Mucosa of stomach (tissue), 1 donor: Measurements from ENCODE around the gene SHC1.
"Not testable (repeated sequence)": the region's sequence is repeated elsewhere in the genome, so short reads cannot be mapped to it uniquely, and the experiment has no call there.

Experiments used
- H3K27me3 ChIP-seq: one replicate; pipeline ENCODE4 v1.7.0; 2013; ENCODE audit warnings: mild to moderate bottlenecking, low read length; ENCODE audit not compliant: control insufficient read depth, insufficient read depth
- H3K36me3 ChIP-seq: one replicate; pipeline ENCODE4 v1.7.0; 2013; ENCODE audit warnings: low read length; ENCODE audit not compliant: control insufficient read depth, insufficient read depth
- H3K4me1 ChIP-seq: one replicate; pipeline ENCODE4 v1.7.0; 2013; ENCODE audit warnings: mild to moderate bottlenecking, low read length; ENCODE audit not compliant: control insufficient read depth, insufficient read depth
- H3K4me3 ChIP-seq: one replicate; pipeline ENCODE4 v1.7.0; 2013; ENCODE audit warnings: low read length
- H3K9ac ChIP-seq: one replicate; pipeline ENCODE4 v1.7.0; 2013; ENCODE audit warnings: mild to moderate bottlenecking, low read length, moderate library complexity
- H3K9me3 ChIP-seq: one replicate; pipeline ENCODE4 v1.7.0; 2013; ENCODE audit warnings: mild to moderate bottlenecking, low read length, moderate library complexity; ENCODE audit not compliant: control insufficient read depth
- donor health status: Pancreatic carcinoma.

The SHC1 gene

DNA sequence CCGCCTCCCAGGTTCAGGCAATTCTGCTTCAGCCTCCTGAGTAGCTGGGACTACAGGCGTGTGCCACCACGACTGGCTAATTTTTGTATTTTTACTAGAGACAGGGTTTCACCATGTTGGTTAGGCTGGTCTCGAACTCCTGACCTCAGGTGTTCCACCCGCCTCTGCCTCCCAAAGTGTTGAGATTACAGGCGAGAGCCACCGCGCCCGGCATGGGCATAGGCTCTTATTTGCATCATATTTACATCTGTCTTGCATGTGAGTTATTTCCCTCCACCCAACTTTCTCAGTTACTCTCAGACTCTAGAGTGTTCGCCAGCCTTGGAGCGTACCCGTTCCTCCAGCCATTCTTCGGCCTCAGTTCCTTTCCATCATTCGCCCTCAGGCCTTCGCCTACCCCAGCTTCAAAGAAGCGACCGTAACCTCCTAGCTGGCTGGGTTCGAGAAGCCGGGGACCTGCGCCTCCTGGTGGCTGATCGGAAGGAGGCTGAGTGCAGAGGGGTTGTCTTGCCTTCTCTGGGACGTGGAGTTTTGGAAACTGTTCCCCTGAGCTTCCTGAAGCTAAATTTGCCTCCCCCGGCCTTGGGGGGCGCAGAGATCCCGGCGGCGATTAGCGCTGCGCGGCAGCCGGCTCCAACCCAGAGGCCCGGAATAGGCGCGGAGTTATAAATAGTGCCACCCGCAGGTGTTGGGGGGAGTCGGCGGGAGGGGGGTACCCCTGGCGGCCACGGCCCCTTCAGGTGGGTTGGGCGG lies 28.4 kb upstream of the SHC1 start:
- Histone ChIP-seq H3K4me1 (peaks cover 30% of the 10 kb centered on the region), H3K36me3 (no peaks in the 10 kb centered on the region), H3K4me3 (no peak overlapping the region), H3K27me3 (no peaks in the 10 kb centered on the region), H3K9ac (peak overlapping the region; percentile 38), H3K9me3 (no peaks in the 10 kb centered on the region)

GRCh38 chr1:154998201-154998780 lies 27.7 kb upstream of the SHC1 start:
- H3K4me3 ChIP-seq: no peak overlapping the region
- H3K9me3 ChIP-seq: no peaks in the 10 kb centered on the region
- no peak overlapping the region for H3K9ac ChIP-seq
- H3K4me1 ChIP-seq: peaks cover 36% of the 10 kb centered on the region
- H3K27me3 ChIP-seq: no peaks in the 10 kb centered on the region
- no peaks in the 10 kb centered on the region for H3K36me3 ChIP-seq

- no peak overlapping the region for H3K4me3 ChIP-seq
- H3K9ac ChIP-seq: no peak overlapping the region
- H3K27me3 ChIP-seq: no peaks in the 10 kb centered on the region
- peaks cover 36% of the 10 kb centered on the region for H3K4me1 ChIP-seq
- H3K9me3 ChIP-seq: no peaks in the 10 kb centered on the region
- no peaks in the 10 kb centered on the region for H3K36me3 ChIP-seq
Observed at GRCh38 chr1:154996966-154997701, 26.6 kb upstream of the SHC1 start.

DNA sequence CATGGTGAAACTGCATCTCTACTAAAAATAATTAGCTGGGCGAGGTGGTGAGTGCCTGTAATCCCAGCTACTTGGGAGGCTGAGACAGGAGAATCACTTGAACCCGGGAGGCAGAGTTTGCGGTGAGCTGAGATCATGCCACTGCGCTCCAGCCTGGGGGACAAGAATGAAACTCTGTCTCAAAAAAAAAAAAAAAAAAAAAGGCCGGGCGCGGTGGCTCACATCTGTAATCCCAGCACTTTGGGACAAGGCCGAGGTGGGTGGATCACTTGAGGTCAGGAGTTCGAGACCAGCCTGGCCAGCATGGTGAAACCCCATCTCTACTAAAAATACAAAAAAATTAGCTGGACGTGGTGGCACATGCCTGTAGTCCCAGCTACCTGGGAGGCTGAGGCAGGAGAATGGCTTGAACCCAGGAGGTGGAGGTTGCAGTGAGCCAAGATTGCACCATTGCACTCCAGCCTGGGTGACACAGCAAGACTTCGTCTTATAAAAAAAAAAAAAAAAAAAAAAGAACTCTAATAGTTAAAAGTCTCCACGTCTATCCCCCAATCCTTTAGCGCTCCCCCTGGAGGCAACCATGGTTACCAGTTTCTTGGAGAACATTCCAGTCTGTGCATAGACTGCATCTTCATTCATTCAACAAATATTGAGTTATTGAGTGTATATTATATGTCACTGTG lies 24.9 kb upstream of the SHC1 start:
- H3K36me3 ChIP-seq, H3K4me3 ChIP-seq, H3K9me3 ChIP-seq, H3K27me3 ChIP-seq, H3K9ac ChIP-seq: not testable (repeated sequence)
- H3K4me1 ChIP-seq: peaks cover 31% of the 10 kb centered on the region

- no peaks in the 10 kb centered on the region for H3K36me3 ChIP-seq
- peaks cover 24% of the 10 kb centered on the region for H3K4me1 ChIP-seq
- H3K27me3 ChIP-seq: no peaks in the 10 kb centered on the region
- no peaks in the 10 kb centered on the region for H3K9me3 ChIP-seq
- no peak overlapping the region for H3K9ac ChIP-seq
- no peak overlapping the region for H3K4me3 ChIP-seq
Observed at GRCh38 chr1:154994591-154994990, 24.0 kb upstream of the SHC1 start.

- no peaks in the 10 kb centered on the region for H3K27me3 ChIP-seq
- H3K9ac ChIP-seq: no peak overlapping the region
- peaks cover 20% of the 10 kb centered on the region for H3K4me1 ChIP-seq
- H3K4me3 ChIP-seq: no peak overlapping the region
- no peaks in the 10 kb centered on the region for H3K9me3 ChIP-seq
- H3K36me3 ChIP-seq: no peaks in the 10 kb centered on the region
Observed at GRCh38 chr1:154994269-154994587, 23.7 kb upstream of the SHC1 start.

DNA sequence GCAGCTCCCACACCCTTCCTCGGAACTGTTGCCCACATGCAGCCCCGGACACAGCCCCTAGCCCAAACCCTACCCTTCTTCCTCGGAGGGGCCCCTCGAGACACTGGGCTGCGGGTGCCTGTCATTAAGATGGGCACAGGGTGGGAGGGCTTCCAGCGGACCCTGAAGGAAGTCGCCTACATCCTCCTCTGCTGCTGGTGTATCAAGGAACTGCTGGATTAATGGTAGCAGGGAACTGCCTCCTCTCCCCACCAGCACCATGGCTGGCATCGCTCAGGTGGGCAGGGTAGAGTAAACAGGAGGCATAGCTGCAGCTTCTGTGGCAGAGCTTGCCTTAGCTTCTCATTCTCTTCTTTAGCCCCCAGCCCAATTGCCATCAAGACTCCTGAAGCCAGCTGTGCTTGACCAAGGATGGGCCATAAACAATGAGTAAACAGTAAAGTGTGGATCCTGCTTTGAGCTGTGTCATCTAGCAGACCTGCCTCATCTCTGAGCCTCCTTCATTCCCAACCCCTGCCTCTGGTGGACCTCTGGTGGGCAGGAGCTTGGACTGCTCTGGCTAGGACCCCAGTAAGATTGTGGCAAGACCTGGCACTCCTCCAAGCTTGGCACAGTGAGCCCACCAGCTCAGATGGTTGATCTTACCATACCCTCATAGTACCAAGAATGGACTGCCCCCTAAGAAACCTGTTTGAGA lies 23.2 kb upstream of the SHC1 start, which contains the start of gene LENEP:
TSS of gene LENEP (plus strand) at position 15 of the 697 bp plus-strand sequence. CDS start at position 37, 22 bp downstream.
- Histone ChIP-seq H3K9me3 (no peaks in the 10 kb centered on the region), H3K9ac (peak within 1 kb of the TSS; percentile 22), H3K27me3 (no peaks in the 10 kb centered on the region), H3K4me3 (no peak within 1 kb of the TSS), H3K36me3 (no peaks in the 10 kb centered on the region), H3K4me1 (peaks cover 17% of the 10 kb centered on the region)

DNA sequence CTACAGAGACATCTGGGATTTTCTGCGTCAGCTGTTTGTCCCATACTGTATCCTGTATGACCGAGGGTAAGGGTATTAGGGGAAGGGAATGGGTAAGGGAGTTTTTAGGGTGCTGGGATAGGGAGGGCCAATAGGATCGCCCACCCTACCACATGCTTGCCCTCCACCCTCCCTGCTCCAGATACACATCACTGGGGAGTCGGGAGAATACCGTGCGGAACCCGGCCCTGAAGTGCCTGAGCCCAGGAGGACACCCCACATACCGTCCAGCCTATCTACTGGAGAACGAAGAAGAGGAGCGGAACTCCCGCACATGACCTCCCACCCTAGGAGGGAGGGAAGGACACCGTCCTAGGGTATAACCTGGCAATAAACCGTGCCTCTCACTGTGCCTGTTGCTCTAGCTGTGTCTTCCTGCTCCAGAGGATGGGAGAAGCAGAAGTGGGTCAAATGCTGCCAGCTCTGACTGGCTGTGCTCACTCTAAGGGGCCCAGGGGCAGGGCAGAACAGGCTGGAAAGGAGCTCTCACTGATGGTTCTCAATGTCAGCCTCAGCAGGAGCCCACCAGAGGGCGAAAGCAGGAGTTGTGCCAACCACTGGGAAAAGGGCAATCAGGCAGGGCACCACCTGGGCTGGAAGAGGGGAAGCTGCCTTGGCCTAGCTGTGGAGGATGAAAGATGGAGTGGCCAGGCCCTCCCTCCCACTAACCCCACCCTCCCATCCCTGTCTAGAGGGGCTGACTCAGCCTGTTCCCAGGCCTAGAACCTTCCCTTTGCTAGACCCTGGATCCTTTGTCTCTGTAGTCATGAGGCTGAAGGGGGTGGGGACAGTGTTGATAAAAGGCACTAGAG lies 22.4 kb upstream of the SHC1 start:
- Histone ChIP-seq H3K9ac (peak overlapping the region; percentile 22), H3K27me3 (no peaks in the 10 kb centered on the region), H3K4me1 (peaks cover 17% of the 10 kb centered on the region), H3K36me3 (no peaks in the 10 kb centered on the region), H3K4me3 (no peak overlapping the region), H3K9me3 (no peaks in the 10 kb centered on the region)

DNA sequence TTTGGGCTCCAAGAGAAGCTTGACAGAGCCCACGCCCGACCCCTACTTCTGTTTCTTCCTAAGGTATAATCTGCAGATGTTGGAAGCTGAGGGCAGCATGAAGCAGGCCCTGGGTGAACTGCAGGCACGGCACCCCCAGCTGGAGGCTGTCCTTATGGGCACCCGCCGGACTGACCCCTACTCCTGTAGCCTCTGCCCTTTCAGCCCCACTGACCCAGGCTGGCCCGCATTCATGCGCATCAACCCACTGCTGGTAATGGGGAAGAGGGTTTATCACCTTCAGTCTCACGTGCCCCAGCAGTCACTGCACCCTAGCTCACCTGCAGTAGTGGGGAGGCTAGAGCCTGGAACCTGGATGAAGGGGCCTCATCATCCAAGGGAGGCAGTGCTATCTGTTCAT lies 19.7 kb upstream of the SHC1 start:
- Histone ChIP-seq H3K9ac (no peak overlapping the region), H3K36me3 (no peaks in the 10 kb centered on the region), H3K27me3 (no peaks in the 10 kb centered on the region), H3K9me3 (no peaks in the 10 kb centered on the region), H3K4me3 (no peak overlapping the region), H3K4me1 (peaks cover 17% of the 10 kb centered on the region)

DNA sequence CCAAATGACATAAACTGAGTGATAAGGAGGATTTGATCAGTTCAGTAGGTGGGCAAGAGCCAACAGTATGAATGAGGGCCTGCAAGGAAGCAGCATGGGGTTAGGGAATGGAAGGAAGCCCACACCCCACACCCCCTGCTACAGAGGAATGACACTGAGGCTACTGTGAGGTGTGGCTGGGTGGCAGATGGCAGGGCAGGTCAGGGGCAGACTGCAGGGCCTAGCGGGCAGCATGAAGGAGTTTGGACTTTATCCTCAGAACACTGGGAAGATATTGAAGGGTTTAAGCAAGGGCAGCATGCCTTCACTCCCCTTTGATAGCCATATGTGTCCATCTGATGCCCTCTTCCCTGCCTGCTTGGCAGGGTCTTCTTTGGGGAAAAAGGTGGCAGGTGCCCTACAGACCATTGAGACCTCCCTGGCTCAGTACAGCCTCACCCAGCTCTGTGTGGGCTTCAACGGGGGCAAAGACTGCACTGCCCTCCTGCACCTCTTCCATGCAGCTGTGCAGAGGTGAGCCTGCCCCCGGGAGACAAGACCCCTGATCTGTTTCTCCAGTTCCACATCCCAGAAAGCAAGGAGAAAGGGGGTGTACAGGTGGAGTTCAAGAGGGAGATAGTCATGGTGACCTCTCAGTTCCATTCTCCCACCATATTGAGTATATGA lies 18.8 kb upstream of the SHC1 start:
- no peak overlapping the region for H3K9ac ChIP-seq
- no peaks in the 10 kb centered on the region for H3K9me3 ChIP-seq
- no peak overlapping the region for H3K4me3 ChIP-seq
- H3K27me3 ChIP-seq: no peaks in the 10 kb centered on the region
- H3K36me3 ChIP-seq: no peaks in the 10 kb centered on the region
- peaks cover 10% of the 10 kb centered on the region for H3K4me1 ChIP-seq
